ENCODE measurements around the gene TEAD4.

DNA sequence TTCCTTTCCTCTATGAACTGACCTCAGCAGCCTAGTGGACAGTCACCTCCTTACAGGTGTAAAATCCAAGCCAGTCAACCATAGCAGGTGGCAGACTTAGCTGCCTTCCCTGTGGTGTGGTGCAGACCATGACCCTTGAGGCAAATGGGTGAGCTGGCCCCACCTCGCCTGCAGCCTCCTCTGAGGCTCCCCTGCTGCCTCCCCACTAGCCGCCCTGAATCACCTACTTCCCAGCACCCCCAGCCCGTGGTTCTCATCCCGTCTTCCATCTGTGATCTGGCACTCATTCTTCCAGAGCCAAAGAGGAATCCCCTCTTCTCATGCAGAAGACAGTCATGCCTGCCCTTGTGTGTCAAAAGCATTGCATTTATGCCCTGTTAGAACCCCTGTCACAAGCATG, 83.6 kb downstream of the TEAD4 start:
- TF ChIP-seq, protein P1, sequence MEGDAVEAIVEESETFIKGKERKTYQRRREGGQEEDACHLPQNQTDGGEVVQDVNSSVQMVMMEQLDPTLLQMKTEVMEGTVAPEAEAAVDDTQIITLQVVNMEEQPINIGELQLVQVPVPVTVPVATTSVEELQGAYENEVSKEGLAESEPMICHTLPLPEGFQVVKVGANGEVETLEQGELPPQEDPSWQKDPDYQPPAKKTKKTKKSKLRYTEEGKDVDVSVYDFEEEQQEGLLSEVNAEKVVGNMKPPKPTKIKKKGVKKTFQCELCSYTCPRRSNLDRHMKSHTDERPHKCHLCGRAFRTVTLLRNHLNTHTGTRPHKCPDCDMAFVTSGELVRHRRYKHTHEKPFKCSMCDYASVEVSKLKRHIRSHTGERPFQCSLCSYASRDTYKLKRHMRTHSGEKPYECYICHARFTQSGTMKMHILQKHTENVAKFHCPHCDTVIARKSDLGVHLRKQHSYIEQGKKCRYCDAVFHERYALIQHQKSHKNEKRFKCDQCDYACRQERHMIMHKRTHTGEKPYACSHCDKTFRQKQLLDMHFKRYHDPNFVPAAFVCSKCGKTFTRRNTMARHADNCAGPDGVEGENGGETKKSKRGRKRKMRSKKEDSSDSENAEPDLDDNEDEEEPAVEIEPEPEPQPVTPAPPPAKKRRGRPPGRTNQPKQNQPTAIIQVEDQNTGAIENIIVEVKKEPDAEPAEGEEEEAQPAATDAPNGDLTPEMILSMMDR (IDR thresholded peaks at IDR 0.05), result no peak
- TF ChIP-seq POLR2A (IDR thresholded peaks at IDR 0.05), result no peak
